HUES6 (cell line): ENCODE measurements around the gene SYT7.
"Not testable (repeated sequence)": the region's sequence is repeated elsewhere in the genome, so short reads cannot be mapped to it uniquely, and the experiment has no call there.

ENCODE experiments used
- H3K27ac ChIP-seq: 2 replicates; pipeline ENCODE4 v1.7.0; 2013; ENCODE audit warnings: low read depth, mild to moderate bottlenecking, low read length, inconsistent platforms
- H3K27me3 ChIP-seq: 2 replicates; pipeline ENCODE4 v1.6.1; 2013; ENCODE audit warnings: low read length; ENCODE audit not compliant: control insufficient read depth, insufficient read depth
- H3K36me3 ChIP-seq: 2 replicates; pipeline ENCODE4 v1.6.1; 2013; ENCODE audit warnings: low read length; ENCODE audit not compliant: control insufficient read depth, insufficient read depth
- H3K4me1 ChIP-seq: 2 replicates; pipeline ENCODE4 v1.6.1; 2013; ENCODE audit warnings: low read length; ENCODE audit not compliant: control insufficient read depth, insufficient read depth
- H3K4me3 ChIP-seq: 2 replicates; pipeline ENCODE4 v1.5.1; 2013; ENCODE audit warnings: low read depth, low read length
- H3K9ac ChIP-seq: one replicate; pipeline ENCODE4 v1.6.1; 2013; ENCODE audit warnings: mild to moderate bottlenecking, low read length
- H3K9me3 ChIP-seq: 2 replicates; pipeline ENCODE4 v1.6.1; 2013; ENCODE audit warnings: low read depth, low read length; ENCODE audit not compliant: control insufficient read depth, insufficient read depth

Gene SYT7

DNA sequence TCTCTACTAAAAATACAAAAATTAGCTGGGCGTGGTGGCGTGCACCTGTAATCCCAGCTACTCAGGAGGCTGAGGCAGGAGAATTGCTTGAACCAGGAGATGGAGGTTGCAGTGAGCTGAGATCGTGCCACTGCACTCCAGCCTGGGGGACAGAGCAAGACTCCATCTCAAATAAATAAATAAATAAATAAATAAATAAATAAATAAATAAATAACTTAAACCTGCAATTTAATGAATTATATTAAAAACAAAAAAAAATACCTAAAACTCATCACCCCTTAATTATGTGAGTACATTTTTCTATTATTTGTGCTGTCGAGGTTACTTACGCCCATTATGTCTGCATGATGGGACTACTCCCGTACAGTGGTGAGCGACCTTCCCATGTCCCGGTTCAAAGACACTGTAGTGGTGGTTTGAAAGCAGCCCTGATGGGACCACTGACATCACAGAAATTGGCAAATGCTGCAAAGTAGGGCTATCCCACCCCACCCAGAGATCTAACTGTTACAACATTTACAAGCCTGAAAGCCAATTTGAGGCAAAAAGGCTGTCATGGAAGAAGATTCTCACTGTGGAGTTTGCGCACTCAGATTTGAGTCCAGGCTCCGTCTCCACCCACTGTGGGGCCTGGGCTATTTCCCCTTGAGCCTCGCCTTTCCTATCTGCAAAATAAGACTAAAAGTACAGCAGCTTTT is 101.4 kb downstream of the SYT7 start:
- peaks cover 28% of the 10 kb centered on the region for H3K4me1 ChIP-seq
- not testable (repeated sequence) for H3K27ac ChIP-seq, H3K4me3 ChIP-seq, H3K9me3 ChIP-seq, H3K36me3 ChIP-seq, H3K27me3 ChIP-seq, H3K9ac ChIP-seq

DNA sequence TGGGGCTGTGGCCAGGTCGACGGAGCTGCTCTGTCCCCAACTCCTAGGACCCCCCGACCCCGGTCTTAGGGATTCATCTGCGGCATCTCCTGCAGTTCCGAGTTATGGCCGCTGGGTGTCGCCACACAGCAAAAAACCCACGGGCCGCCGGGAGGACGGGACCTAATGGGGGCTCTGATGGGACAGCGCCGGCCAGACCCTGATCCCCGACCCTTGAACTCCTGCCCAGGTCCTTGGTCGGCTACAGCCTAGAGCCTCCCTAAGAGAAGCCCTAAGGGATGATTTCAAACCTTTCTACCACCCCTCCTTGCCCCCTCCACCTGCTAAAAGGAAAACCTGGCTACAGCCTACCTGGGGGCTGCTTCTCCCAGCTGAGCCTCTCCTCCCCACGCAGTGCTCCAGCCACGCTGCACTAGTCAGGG is 103.1 kb downstream of the SYT7 start:
- Histone ChIP-seq H3K27ac (no peak overlapping the region), H3K9ac (no peak overlapping the region), H3K9me3 (no peaks in the 10 kb centered on the region), H3K27me3 (no peaks in the 10 kb centered on the region), H3K36me3 (no peaks in the 10 kb centered on the region), H3K4me3 (no peak overlapping the region), H3K4me1 (peaks cover 24% of the 10 kb centered on the region)

DNA sequence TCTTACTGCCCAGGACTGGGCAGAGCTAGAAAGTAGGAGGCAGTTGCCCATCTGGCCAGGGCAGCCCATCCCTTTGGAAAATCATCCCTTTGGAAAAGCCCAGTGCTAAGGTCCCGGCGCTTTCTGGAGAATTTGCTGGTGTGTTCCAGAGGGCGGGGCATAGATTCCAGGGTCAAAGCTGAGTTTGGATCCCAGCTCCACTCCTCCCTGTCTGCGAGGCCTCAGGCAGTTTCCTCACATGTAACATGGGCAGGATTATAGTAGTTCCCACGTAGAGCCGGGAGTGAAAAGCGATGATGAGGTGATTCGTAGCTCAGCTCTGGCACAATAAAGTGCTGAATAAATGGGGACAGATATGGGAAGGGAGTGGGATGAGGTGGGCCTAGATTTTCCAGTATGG is 103.8 kb downstream of the SYT7 start:
- Histone ChIP-seq H3K9me3 (no peaks in the 10 kb centered on the region), H3K27ac (no peak overlapping the region), H3K4me3 (no peak overlapping the region), H3K4me1 (peaks cover 21% of the 10 kb centered on the region), H3K36me3 (no peaks in the 10 kb centered on the region), H3K27me3 (no peaks in the 10 kb centered on the region), H3K9ac (no peak overlapping the region)

DNA sequence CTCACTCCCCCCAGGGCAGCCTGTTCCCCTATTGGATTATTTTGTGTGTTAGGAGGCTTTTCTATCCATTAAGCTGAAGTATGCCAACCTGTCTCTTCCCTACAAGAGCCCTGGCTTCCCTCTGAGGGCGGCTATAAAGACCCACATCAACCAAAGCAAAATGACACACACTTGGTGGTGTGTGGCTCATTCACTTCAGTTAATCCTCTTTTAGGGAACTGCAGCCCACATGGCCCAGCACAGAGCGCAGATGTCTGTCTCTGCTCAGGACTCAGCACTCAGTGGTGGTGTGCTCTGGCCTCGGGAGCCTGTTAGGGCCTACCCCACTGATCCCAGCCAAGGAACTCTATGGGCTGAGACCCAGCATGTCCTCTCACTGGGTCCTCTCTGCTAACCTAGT is 104.5 kb downstream of the SYT7 start:
- H3K9me3 ChIP-seq: no peaks in the 10 kb centered on the region
- no peaks in the 10 kb centered on the region for H3K36me3 ChIP-seq
- H3K27ac ChIP-seq: no peak overlapping the region
- no peaks in the 10 kb centered on the region for H3K27me3 ChIP-seq
- peaks cover 14% of the 10 kb centered on the region; the same call in 1 of the 2 replicates for H3K4me1 ChIP-seq
- H3K9ac ChIP-seq: no peak overlapping the region
- H3K4me3 ChIP-seq: no peak overlapping the region

DNA sequence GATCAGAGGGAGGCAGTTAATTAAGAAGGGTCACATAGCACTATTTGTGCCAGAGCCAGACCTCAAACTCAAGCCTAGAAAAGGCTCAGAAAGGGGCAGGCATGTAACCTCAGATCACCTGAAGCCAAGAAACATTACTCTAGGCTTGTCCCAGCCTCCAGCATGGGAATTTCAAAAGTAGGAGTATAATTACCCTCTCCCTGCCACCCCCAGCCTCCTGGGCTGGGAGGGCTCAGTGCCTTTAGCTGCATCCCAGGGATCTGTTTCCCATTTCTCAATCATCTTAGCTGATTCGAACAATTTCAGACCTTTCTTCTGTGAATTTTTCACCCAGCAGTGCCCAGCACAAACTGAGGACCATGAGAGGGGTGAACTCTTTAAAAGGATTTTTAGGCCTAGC is 105.4 kb downstream of the SYT7 start:
- H3K27ac ChIP-seq: no peak overlapping the region
- peaks cover 7% of the 10 kb centered on the region; the same call in 1 of the 2 replicates for H3K4me1 ChIP-seq
- H3K9me3 ChIP-seq: no peaks in the 10 kb centered on the region
- no peaks in the 10 kb centered on the region for H3K27me3 ChIP-seq
- H3K4me3 ChIP-seq: no peak overlapping the region
- H3K9ac ChIP-seq: no peak overlapping the region
- H3K36me3 ChIP-seq: no peaks in the 10 kb centered on the region

DNA sequence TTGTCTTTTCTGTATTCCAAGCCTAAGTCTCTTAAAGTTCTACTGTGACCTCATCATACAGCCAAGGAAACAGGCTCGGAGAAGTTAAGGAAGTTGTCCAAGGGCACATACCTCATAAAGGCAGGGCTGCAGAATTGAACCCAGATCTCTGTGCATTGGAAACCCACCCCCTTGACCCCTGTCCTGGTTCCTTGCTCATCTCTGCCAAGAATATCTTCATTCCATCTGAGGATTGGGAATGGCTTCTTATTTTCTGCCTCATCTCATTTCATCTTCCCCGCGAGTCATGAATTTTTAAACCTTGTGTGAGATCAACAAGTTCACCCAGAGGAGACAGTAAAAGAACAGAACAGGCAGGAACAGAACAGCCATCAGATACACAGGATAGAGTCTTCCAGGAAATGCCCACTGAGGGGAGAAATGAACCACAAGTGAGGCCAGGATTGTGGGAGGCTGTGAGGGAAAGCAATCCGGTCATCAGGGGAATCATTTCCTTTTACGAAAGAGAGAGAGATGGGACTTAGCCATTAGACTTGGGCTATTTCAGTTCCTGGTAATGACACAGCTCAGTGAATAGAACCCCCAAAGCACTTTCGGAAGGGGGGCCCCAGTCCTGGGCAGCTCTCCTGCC is 106.7 kb downstream of the SYT7 start:
- Histone ChIP-seq H3K9me3 (no peaks in the 10 kb centered on the region), H3K4me1 (peaks cover 7% of the 10 kb centered on the region; the same call in 1 of the 2 replicates), H3K4me3 (no peak overlapping the region), H3K9ac (no peak overlapping the region), H3K27me3 (no peaks in the 10 kb centered on the region), H3K27ac (no peak overlapping the region), H3K36me3 (no peaks in the 10 kb centered on the region)

DNA sequence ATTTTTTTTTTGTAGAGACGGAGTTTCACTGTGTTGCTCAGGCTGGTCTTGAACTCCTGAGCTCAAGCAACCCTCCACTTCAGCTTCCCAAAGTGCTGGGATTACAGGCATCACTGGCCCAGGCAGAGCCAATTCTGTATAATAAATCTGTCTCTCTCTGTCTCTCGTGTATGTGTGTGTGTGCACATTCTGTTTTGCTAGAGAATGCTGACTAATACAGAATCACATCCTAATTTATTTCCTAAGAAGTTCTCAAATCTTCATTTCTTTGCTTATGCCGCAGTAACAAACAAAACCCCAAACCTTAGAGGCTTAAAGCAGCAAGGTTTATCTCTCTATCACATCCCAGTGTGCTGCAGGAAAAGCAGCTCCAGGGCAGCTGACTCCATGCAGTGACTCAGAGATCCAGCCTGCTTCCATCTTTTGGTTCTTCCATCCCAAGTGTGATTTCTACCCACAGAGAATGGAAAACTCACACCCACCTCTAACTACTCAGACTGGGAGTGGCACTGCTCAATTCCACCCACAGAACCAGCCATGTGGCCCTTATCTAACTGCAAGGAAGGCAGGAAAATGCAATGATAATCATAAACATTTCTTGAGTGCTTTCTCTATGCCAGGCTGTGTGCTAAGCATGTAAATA is 107.4 kb downstream of the SYT7 start:
- Histone ChIP-seq H3K9me3 (no peaks in the 10 kb centered on the region), H3K27ac (no peak overlapping the region), H3K36me3 (no peaks in the 10 kb centered on the region), H3K27me3 (no peaks in the 10 kb centered on the region), H3K4me3 (no peak overlapping the region), H3K4me1 (peaks cover 7% of the 10 kb centered on the region; the same call in 1 of the 2 replicates), H3K9ac (no peak overlapping the region)

DNA sequence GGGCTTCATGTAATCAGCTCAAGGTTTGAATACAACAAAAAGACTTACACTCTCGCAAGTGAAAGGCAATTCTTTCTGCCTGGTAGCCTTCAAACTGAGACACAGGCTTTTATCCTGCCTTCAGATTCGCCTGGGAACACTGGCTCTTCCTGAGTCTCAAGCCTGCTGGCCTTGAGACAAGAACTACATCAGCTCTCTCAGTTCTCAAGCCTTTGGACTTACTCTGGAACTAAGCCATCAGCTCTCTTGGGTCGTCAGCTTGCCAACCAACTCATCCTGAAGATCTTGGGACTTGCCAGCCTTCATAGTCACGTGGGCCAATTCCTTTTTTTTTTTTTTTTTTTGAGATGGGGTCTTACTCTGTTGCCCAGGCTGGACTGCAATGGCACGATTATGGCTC is 108.0 kb downstream of the SYT7 start:
- peaks cover 4% of the 10 kb centered on the region; the same call in 1 of the 2 replicates for H3K4me1 ChIP-seq
- no peak overlapping the region for H3K4me3 ChIP-seq
- no peak overlapping the region for H3K27ac ChIP-seq
- no peak overlapping the region for H3K9ac ChIP-seq
- H3K9me3 ChIP-seq: no peaks in the 10 kb centered on the region
- H3K36me3 ChIP-seq: no peaks in the 10 kb centered on the region; the same call in 1 of the 2 replicates
- no peaks in the 10 kb centered on the region for H3K27me3 ChIP-seq

DNA sequence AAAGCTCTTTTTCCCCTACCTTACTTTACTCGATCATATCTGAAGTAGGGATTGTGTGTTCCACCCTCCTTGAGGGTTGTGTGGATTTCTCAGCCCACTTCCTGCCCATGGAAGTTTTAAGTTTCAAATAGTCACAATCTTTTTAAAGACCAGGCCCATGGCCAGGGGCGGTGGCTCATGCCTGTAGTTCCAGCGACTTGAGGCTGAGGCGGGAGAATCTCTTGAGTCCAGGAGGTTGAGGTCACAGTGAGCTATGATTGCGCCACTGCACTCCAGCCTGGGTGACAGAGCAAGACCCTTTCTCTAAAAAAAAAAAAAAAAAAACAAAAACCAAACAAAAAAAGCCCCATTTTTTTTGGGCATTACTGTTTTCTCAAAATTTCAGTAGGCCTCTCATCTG is 108.6 kb downstream of the SYT7 start:
- Histone ChIP-seq H3K9ac (no peak overlapping the region), H3K27ac (no peak overlapping the region), H3K27me3 (no peaks in the 10 kb centered on the region), H3K36me3 (no peaks in the 10 kb centered on the region; the same call in 1 of the 2 replicates), H3K4me1 (peaks cover under 1% of the 10 kb centered on the region; the same call in 1 of the 2 replicates), H3K9me3 (no peaks in the 10 kb centered on the region), H3K4me3 (no peak overlapping the region)

DNA sequence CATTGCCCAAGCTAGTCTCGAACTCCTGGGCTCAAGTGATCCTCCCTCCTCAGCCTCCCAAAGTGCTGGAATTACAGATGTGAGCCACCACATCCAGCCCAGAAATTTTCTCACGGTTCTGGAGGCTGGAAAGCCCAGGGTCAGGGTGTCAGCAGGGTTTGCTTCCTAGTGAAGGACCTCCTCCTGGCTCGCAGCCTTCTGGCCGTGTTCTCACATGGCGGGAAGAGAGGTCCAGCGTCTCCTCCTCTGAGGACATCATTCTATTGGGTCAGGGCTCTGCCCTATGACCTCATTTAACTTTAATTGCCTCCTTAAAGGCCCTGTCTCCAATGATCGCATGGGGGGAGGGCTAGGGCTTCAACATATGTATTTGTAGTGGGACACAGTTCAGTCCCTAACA is 112.9 kb downstream of the SYT7 start:
- H3K36me3 ChIP-seq: no peaks in the 10 kb centered on the region; the same call in 1 of the 2 replicates
- H3K4me3 ChIP-seq: no peak overlapping the region
- no peaks in the 10 kb centered on the region for H3K4me1 ChIP-seq
- H3K9me3 ChIP-seq: no peaks in the 10 kb centered on the region
- H3K9ac ChIP-seq: no peak overlapping the region
- H3K27ac ChIP-seq: 0 out of 2 replicates have a peak overlapping the region, but pooled peaks have one; percentile 8
- no peaks in the 10 kb centered on the region for H3K27me3 ChIP-seq

DNA sequence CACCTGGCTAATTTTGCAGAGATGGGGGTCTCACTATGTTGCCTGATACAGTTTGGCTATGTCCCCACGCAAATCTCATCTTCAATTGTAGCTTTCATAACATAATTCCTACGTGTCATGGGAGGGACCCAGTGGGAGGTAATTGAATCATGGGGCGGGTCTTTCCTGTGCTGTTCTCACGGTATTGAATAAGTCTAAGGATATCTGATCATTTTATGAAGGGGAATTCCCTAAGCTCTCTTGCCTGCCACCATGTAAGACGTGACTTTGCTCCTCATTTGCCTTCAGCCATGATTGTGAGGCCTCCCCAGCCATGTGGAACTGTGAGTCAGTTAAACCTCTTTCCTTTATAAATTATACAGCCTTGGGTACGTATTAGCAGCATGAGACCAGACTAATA is 113.3 kb downstream of the SYT7 start:
- not testable (repeated sequence) for H3K27me3 ChIP-seq, H3K4me3 ChIP-seq, H3K9me3 ChIP-seq, H3K4me1 ChIP-seq, H3K36me3 ChIP-seq, H3K27ac ChIP-seq, H3K9ac ChIP-seq
